ENCODE data around the gene RPL5. TPM values are rescaled to one million over a fixed set of nuclear protein-coding genes. Genes with fewer than 3 reads are reported as not detected.

RPL5 gene
- total and polyA plus RNA-seq, 9 of the 15 experiments (the other 6 are each of a cell fraction or from before 2014, with no cell fraction given) = 1,467 to 4,252 (median 2,454) TPM

DNA sequence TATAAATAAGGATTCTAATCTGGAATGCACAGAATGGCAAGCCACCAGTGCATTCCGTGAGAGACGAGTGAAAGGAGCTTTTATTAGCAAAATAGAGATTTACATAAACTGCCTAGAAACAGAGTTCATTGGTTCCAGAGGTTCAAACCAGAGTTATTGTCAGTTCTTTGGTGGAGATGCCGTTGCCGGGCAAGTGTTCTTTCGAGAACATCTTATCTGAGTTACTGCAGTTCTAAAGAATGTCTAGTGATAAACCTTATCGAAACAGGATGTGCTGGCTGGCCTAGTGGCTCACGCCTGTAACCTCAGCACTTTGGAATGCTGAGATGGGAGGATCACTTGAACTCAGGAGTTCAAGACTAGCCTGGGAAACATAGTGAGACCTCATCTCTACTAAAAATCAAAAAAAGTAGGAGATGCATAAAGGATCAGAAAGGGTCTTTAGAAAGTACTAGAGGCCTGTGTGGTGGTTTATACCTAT is 27.1 kb upstream of the RPL5 start (continued):
- TF ChIP-seq, protein P1, sequence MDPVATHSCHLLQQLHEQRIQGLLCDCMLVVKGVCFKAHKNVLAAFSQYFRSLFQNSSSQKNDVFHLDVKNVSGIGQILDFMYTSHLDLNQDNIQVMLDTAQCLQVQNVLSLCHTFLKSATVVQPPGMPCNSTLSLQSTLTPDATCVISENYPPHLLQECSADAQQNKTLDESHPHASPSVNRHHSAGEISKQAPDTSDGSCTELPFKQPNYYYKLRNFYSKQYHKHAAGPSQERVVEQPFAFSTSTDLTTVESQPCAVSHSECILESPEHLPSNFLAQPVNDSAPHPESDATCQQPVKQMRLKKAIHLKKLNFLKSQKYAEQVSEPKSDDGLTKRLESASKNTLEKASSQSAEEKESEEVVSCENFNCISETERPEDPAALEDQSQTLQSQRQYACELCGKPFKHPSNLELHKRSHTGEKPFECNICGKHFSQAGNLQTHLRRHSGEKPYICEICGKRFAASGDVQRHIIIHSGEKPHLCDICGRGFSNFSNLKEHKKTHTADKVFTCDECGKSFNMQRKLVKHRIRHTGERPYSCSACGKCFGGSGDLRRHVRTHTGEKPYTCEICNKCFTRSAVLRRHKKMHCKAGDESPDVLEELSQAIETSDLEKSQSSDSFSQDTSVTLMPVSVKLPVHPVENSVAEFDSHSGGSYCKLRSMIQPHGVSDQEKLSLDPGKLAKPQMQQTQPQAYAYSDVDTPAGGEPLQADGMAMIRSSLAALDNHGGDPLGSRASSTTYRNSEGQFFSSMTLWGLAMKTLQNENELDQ (CRISPR knock-in tag; IDR thresholded peaks at IDR 0.05; ENCODE audit: borderline replicate concordance) = no peak
- TF ChIP-seq, protein P2, sequence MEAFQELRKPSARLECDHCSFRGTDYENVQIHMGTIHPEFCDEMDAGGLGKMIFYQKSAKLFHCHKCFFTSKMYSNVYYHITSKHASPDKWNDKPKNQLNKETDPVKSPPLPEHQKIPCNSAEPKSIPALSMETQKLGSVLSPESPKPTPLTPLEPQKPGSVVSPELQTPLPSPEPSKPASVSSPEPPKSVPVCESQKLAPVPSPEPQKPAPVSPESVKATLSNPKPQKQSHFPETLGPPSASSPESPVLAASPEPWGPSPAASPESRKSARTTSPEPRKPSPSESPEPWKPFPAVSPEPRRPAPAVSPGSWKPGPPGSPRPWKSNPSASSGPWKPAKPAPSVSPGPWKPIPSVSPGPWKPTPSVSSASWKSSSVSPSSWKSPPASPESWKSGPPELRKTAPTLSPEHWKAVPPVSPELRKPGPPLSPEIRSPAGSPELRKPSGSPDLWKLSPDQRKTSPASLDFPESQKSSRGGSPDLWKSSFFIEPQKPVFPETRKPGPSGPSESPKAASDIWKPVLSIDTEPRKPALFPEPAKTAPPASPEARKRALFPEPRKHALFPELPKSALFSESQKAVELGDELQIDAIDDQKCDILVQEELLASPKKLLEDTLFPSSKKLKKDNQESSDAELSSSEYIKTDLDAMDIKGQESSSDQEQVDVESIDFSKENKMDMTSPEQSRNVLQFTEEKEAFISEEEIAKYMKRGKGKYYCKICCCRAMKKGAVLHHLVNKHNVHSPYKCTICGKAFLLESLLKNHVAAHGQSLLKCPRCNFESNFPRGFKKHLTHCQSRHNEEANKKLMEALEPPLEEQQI (IDR thresholded peaks at IDR 0.05) = peak; percentile 89
- TF ChIP-seq PHB (CRISPR knock-in tag; IDR thresholded peaks at IDR 0.05) (no peak), LEF1 (IDR thresholded peaks at IDR 0.05) (peak; percentile 75), PHB2 (IDR thresholded peaks at IDR 0.05; ENCODE audit: low read depth) (peak; percentile 65; the same call in 1 of the 2 replicates), ZNF76 (CRISPR knock-in tag; IDR thresholded peaks at IDR 0.05; ENCODE audit: borderline replicate concordance) (no peak), ZSCAN32 (CRISPR knock-in tag; IDR thresholded peaks at IDR 0.05) (no peak), MAFK (IDR thresholded peaks at IDR 0.05; ENCODE audit: low read length) (no peak), CC2D1A (IDR thresholded peaks at IDR 0.05) (peak; percentile 94), ZZZ3 (IDR thresholded peaks at IDR 0.05) (no peak), ASH1L (IDR thresholded peaks at IDR 0.05; ENCODE audit: borderline replicate concordance, low read depth, partially characterized antibody) (no peak), ZNF347 (CRISPR knock-in tag; IDR thresholded peaks at IDR 0.05; ENCODE audit: low read depth) (no peak), MYNN (IDR thresholded peaks at IDR 0.05) (no peak), MYNN (CRISPR knock-in tag; IDR thresholded peaks at IDR 0.05) (no peak), CBX1 (IDR thresholded peaks at IDR 0.05; ENCODE audit: low read depth) (no peak), CEBPG (CRISPR knock-in tag; IDR thresholded peaks at IDR 0.05) (no peak), CEBPG (tag; conservative IDR thresholded peaks at IDR 0.05 in 1 of 2, IDR thresholded peaks at IDR 0.05 in 1 of 2) (no peak), ZNF507 (tag; conservative IDR thresholded peaks at IDR 0.05) (no peak), NR4A1 (CRISPR knock-in tag; IDR thresholded peaks at IDR 0.05) (no peak), NR4A1 (tag; IDR thresholded peaks at IDR 0.05) (no peak), NBN (IDR thresholded peaks at IDR 0.05; ENCODE audit: low read depth) (no peak), NFIX (CRISPR knock-in tag; IDR thresholded peaks at IDR 0.05; ENCODE audit: low read depth) (no peak), KDM2B (CRISPR knock-in tag; IDR thresholded peaks at IDR 0.05) (no peak)
- TF ChIP-seq, protein P3, sequence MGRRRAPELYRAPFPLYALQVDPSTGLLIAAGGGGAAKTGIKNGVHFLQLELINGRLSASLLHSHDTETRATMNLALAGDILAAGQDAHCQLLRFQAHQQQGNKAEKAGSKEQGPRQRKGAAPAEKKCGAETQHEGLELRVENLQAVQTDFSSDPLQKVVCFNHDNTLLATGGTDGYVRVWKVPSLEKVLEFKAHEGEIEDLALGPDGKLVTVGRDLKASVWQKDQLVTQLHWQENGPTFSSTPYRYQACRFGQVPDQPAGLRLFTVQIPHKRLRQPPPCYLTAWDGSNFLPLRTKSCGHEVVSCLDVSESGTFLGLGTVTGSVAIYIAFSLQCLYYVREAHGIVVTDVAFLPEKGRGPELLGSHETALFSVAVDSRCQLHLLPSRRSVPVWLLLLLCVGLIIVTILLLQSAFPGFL (CRISPR knock-in tag; IDR thresholded peaks at IDR 0.05) = no peak
- TF ChIP-seq, protein P4, sequence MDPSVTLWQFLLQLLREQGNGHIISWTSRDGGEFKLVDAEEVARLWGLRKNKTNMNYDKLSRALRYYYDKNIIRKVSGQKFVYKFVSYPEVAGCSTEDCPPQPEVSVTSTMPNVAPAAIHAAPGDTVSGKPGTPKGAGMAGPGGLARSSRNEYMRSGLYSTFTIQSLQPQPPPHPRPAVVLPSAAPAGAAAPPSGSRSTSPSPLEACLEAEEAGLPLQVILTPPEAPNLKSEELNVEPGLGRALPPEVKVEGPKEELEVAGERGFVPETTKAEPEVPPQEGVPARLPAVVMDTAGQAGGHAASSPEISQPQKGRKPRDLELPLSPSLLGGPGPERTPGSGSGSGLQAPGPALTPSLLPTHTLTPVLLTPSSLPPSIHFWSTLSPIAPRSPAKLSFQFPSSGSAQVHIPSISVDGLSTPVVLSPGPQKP (CRISPR knock-in tag; IDR thresholded peaks at IDR 0.05) = no peak

All from K562 (cell line).